RKO (cell line): ENCODE results near the gene SLC23A3.
"Not testable (repeated sequence)": the region's sequence is repeated elsewhere in the genome, so short reads cannot be mapped to it uniquely, and the experiment has no call there.

ENCODE experiments used
- DNase-seq: peaks from one replicate; pipeline ENCODE4 v3.0.0-alpha.2; 2016; ENCODE audit warnings: low spot score

Gene SLC23A3

DNA sequence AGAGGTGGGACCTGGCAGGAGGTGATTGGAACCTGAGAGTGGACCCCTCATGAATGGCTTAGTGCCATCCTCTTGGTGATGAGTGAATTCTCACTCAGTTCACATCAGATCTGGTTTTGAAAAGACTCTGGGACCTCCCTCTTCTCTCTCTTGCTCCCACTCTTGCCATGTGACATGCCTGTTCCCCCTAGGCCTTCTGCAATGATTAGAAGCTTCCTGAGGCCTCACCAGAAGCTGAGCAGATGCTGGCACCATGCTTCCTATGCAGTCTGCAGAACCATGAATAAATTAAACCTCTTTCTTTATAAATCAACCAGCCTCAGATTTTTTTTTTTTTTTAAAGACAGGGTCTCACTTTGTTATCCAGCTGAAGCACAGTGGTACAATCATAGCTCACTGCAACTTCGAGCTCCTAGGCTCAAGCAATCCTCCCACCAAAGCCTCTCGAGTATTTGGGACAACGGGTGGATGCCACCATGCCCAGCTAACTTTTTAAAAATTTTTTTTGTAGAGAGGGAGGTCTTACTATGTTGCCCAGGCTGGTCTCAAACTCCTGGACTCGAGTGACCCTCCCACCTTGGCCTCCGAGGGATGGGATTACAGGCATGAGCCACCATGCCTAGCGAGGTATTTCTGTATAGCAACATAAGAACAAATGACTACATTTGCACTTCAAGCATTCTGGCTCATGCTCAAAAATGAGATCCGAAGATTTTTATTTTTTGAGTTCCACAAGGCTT is 34.8 kb upstream of the SLC23A3 start:
- DNase-seq = no peak

DNA sequence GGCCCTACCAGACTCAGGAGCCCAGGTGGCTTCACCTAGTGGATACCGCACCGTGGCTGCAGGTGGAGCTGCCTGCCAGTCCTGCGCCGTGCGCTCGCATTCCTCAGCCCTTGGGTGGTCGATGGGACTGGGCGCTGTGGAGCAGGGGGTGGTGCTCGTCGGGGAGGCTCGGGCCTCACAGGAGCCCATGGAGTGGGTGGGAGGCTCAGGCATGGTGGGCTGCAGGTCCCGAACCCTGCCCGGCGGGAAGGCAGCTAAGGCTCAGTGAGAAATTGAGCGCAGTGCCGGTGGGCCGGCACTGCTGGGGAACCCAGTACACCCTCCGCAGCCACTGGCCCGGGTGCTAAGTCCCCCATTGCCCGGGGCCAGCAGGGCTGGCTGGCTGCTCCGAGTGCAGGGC is 31.5 kb upstream of the SLC23A3 start:
- not testable (repeated sequence) for DNase-seq

DNA sequence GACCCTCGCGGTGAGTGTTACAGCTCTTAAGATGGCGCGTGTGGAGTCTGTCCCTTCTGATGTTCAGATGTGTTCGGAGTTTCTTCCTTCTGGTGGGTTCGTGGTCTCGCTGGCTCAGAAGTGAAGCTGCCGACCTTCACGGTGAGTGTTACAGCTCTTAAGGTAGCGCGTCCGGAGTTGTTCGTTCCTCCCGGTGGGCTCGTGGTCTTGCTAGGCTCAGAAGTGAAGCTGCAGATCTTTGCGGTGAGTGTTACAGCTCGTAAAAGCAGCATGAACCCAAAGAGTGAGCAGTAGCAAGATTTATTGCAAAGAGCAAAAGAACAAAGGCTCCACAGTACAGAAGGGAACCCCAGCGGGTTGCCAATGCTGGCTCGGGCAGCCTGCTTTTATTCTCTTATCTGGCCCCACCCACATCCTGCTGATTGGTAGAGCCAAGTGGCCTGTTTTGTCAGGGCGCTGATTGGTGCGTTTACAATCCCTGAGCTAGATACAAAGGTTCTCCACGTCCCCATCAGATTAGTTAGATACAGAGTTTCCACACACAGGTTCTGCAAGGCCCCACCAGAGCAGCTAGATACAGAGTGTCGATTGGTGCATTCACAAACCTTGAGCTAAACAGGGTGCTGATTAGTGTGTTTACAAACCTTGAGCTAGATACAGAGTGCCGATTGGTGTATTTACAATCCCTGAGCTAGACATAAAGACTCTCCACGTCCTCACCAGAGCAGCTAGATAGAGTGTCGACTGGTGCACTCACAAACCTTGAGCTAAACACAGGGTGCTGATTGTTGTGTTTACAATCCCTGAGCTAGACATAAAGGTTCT is 30.9 kb upstream of the SLC23A3 start:
- not testable (repeated sequence) for DNase-seq

DNA sequence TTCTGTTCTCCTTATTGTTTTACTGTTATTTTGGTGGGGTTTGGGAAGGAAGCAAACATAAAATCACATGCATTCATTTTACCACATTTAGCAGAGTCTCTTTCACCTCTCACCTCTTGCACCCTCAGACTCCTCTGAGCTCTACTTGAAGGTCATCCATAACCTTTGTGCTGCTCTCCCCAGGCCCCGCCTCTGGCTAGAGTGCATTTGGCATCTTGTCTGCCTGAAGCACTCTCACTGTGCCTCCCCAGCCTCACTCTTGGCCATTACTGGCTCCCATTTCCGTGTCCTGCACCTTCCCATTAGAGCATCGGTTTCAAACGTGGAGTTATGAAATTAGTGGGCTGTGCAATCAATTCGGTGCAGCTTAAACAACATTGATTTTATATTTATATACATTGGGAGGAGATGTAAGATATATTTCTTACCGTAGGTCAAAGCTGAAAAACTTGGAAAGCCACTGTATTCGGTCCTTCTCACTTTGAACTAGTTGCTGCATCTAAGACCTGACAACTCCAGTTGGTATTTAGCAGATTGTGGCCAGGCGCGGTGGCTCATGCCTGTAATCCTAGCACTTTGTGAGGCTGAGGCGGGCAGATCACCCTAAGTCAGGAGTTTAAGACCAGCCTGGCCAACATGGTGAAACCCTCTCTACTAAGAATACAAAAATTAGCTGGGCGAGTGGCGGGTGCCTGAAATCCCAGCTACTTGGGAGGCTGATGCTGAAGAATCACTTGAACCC is 29.8 kb upstream of the SLC23A3 start:
- DNase-seq = no peak

DNA sequence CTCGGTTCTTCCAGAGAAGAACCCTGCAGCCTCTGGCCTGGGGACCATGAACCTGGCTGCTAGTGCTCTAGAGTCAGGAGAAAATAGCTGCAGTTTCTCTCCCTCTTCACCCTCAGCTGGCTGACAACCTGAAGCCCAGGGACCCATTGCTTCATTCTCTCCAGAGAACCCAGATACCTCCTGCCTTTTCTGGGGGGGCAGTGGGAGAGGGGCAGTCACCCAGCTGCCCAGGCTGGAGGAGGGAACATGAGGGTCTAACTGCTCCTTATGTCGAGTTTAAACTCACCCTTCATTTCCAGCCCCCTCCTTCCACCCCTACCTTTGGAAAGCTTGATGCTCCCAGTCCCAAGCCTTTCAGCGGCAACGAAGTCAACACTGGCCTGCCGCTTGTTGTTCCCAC is 29.1 kb upstream of the SLC23A3 start:
- DNase-seq = no peak

DNA sequence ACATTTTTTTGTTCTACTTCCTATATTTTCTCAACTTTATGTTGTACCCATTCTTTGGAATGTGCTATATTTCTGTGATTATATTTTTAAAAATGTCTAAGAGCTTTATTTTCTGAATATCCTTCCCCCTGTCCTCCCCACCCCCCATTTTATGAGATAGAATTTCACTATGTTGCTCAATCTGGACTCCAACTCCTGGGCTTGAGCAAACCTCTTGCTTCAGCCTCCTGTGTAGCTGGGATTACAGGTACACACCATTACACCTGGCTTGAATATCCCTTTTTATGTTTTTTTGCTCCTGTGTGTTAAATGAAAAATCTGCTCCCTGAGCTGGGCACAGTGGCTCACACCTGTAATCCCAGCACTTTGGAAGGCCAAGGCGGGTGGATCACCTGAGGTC is 27.6 kb upstream of the SLC23A3 start:
- DNase-seq = no peak

DNA sequence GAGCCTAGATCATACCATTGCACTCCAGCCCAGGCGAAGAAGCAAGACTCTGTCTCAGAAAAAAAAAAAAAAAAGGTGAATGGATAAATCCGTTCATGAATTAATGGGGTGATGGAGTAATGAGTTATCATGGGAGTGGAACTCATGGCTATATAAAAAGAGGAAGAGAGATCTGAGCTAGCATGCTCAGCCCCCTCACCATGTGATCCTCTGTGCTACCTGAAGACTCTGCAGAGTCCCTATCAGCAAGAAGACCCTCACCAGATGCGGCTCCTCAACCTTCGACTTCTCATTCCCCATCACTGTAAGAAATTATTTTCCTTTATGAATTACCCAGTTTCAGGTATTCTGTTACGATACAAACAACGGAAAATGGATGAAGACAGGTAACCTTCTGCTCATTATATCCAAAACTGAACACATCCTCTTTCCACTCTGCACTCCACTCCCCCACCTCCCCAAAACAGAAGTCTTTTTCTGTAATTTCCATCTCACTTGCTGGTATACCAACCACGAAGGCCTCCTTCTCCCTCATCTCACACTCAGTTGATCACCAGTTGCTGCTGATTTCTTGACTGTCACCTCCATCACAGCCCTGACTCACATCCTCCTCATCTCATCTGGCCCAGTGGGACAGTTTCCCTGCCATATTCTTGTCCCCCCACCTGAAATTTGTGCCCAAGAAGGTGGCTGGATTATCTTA is 17.1 kb upstream of the SLC23A3 start:
- DNase-seq = no peak

DNA sequence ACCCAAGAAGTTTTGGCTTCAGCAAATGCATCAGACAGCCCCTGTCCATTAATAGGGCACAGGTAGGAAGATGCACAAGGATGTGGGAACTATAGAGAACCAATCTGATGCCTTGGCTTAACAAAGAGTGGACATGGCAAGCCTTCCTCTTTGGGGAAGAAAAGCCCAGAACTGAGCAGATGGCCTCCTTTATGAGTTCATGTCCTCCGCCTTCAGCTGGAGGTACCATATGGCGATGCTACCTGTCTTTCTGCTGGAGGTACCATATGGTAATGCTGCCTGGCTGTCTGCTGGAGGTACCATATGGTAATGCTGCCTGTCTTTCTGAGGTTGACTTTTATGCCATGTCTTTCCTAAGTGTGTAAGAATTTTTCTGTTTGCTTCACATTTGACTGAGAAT is 14.3 kb upstream of the SLC23A3 start:
- DNase-seq = no peak

DNA sequence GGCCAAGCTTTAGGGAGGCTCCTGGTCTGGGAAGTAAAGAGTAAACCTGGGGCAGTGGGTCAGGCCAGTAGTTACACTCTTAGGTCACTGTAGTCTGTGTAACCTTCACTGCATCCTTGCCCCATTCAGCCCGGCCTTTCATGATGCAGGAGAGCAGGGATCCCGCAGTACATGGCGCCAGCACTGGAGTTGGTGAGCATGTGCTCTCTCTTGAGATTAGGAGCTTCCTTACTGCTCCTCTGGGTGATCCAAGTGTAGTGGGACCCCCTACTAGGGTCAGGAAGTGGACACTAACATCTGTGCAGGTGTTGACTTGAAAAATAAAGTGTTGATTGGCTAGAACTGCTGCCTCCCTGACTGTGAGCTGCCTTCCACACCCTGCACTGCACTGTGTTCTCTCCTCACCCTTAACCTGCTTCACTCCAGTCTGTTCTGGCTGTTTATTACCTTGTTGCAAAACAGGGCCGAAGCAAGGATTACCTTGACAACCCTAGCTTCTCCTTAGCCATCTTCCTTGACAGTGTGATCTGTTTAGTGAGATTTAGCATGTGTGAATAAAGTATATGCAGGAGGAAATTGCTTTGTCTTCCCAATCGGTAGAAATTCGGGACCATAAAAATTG is 13.4 kb upstream of the SLC23A3 start:
- DNase-seq = no peak

DNA sequence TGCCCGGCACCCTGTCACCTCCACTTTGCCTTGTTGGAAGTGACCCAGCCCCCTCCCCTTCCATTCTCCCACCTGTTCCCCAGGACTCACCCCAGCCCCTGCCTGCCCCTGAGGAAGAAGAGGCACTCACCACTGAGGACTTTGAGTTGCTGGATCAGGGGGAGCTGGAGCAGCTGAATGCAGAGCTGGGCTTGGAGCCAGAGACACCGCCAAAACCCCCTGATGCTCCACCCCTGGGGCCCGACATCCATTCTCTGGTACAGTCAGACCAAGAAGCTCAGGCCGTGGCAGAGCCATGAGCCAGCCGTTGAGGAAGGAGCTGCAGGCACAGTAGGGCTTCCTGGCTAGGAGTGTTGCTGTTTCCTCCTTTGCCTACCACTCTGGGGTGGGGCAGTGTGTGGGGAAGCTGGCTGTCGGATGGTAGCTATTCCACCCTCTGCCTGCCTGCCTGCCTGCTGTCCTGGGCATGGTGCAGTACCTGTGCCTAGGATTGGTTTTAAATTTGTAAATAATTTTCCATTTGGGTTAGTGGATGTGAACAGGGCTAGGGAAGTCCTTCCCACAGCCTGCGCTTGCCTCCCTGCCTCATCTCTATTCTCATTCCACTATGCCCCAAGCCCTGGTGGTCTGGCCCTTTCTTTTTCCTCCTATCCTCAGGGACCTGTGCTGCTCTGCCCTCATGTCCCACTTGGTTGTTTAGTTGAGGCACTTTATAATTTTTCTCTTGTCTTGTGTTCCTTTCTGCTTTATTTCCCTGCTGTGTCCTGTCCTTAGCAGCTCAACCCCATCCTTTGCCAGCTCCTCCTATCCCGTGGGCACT is 12.7 kb upstream of the SLC23A3 start:
- DNase-seq = no peak

DNA sequence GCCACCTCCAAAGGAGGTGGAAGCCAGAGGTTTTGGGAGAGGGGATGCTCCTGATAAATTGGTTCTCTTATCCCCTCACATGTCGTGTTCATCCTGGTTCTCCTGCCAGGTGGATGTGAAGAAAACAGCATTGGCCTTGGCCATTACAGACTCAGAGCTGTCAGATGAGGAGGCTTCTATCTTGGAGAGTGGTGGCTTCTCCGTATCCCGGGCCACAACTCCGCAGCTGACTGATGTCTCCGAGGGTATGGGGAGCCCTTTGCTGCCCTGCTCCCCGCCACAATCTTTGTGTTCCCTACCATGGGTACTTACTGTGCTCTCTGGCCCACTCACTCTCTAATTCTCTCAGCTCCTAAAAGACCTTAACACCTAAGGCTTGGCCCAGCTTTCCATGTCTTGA is 11.7 kb upstream of the SLC23A3 start:
- DNase-seq = no peak

DNA sequence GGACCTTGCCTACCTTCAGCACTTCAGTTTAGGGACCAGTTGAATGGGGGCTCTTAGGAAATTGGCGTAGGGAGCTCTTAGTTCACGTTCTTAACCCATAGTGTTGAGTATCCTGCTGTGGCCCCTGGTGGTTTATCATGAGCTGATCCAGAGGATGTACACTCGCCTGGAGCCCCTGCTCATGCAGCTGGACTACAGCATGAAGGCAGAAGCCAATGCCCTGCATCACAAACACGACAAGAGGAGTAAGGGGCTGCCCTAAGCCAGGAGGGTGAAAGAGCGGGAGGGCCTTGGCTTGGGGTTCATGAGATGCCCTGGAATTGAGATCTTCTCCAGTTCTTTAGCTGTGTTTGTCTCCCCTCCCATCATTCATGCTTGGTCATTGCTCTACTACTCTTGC is 11.1 kb upstream of the SLC23A3 start:
- DNase-seq = no peak

DNA sequence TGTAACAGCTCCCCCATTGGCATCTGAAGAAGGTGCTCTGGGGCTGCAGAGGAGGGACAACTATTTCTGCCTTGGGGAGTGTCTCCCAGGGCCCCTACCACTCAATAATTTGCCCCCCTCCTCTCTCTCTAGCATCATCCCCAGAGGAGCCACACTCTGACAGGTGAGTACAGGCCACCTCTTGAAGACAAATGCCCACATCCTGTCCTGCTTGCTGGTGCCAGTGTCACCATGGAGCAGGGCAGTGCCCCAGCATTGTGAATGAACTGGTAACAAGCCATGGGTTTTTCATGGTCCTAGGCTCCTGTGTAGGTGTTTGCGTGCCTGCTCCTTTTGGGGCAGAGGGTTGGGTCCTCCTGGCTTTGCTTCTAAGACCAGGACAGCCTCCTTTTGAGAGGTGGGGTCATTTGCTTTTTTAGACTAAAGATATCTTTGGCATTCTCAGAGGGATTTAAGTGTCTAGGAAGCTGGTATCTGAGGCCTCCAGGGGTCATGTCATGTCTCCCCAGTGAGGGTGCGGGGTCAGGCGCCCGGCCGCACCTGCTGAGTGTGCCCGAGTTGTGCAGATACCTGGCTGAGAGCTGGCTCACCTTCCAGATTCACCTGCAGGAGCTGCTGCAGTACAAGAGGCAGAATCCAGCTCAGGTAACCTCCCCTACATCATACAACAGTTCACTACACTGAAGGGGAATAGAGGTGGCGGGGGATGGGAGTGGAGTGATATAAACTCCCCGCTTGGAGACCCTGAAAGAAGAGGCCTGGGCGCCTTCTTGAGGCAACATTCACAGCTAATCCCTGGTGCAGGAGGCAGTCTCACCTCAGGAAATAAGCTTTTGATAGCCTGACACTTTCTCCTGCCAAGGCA is 10.0 kb upstream of the SLC23A3 start:
- no peak for DNase-seq

DNA sequence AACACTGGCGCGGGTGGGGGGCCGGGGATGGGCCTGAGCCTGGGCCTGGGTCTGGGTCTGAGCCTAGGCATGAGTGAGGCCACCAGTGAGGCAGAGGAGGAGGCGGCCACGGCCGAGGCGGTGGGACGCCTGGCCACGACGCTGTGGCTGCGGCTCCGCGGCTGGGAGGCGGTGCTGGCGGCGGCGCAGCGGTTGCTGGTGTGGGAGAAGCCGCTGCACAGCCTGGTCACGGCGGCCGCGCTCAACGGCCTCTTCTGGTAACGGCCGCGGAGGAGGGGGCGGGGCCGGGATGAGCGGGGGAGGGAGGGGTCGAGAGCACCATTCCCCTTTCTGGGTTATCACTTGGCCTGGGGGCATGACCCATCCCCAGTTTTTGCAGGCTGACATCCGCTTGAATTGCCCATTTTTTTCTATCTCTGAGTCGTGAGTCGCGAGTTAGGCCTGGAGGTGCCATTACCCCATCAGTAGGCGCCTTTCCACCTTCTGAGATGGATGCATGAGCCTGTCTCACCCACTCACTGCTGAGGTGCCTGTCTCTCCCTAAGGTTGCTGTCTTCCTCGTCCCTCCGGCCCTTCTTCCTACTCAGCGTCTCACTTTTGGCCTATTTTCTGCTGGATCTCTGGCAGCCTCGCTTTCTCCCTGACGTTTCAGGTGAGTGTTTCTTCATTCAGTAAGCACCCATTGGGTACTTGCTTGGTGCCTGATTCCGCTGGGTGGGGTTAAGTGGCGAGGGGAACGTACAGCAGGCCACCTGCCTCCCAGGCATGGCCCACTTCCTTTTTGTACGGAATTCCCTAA is 8.7 kb upstream of the SLC23A3 start:
- peak; percentile 41 for DNase-seq

DNA sequence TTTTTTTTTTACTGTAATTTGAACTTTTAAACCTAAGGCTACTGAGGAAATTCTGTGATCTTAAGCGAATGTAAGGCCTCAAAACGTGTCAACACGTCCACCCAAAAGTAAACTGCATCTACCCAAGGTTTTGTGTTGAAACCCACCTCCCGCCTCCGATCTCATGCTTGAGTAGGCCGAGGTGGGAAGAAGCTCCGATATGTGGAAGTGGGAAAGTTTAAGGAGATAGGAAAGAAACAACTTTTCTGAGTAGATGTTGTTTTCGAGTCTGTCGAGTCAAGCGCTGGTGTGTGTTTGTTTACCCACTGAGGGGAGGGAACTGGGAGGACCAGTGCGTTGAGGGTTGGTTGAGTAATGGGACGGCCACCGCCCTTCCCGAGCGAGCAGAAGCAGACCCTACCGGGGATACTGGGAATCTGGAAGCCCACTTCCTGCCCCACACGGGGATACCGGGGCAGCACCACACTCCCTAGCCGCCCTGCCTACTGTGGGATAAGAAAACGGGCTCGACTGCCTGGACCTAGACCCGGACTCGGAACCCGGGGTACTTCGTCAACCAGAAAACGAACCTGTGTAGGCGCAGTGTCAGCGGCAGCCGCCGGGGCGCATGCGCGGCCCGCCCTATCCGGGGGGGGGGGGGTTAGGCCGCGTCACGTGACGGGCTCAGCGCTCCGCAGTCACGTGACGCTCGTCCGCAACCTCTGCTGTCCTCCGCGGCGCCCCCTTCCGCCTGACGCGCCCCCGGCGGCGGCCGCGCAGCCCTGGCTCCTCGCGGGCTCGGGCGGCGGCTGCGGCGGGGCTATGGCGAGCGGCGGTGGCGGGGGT is 7.9 kb upstream of the SLC23A3 start, which contains the start of gene RETREG2:
RETREG2 (plus strand) TSS at position 724 of the 825 bp plus-strand sequence; CDS start at position 802, 78 bp downstream.
- DNase-seq = peak; percentile 93

DNA sequence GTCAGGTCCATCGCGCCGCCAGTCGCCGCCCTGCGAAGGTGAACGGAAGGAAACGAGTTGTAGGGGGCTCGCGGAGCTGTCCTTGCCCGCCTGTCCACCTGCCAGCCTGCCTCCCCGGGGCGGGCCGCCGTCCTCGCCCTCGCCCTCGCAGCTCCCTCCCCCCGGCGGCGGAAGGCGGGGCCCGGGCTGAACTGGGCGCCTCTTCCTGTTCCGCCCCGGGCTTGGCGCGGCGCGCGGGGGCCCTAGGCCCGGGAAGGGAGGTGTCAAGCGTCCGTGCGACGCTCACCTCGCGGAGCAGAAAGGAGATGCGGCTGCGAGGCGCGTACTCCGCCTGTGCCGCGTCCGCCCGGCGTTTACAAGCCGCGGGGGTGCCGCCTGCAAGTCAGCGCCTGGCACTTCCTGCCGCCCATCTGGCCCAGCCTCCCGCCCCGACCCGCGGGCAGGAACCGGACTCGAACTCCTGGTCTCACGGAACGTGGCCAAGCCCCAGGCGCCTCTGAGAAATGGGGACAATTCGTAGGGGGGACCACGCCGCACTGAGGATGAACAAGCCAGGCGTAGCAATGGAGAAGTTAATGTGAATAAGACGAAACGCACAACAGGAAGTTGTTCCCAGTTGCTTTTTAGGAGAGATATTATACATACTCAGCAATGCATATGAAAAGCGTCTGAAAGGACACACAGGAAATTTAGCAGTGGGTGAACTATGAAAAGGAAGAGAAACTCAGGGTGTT is 7.2 kb upstream of the SLC23A3 start, which contains the start of gene CNPPD1:
CNPPD1 (minus strand) TSS at position 108 of the 734 bp plus-strand sequence; CDS start at position 11, 97 bp downstream.
- peak; percentile 83 for DNase-seq
